ENCODE measurements around the gene SHROOM3. TPM values are rescaled to one million over a fixed set of nuclear protein-coding genes. Genes with fewer than 3 reads are reported as not detected.

The SHROOM3 gene
- total and polyA plus RNA-seq, 12 donors = 1.1 to 16.2 (median 8.8) TPM

GRCh38 chr4:76750716-76751115 is 315.7 kb downstream of the SHROOM3 start:
- H3K36me3 ChIP-seq (replicated peaks in 1 of 2) = no peaks in the 10 kb centered on the region
- TF ChIP-seq CTCF (IDR thresholded peaks at IDR 0.05) (no peak), POLR2A (IDR thresholded peaks at IDR 0.05) (no peak)
- no peak for DNase-seq
- H3K9me3 ChIP-seq (replicated peaks in 1 of 3) = no peaks in the 10 kb centered on the region
- H3K27me3 ChIP-seq = no peaks in the 10 kb centered on the region
- intact Hi-C loops (cut with DNase I) = loop anchor here (5.0 to 10.0 kb wide), 2 partner anchors 236 to 238 kb away; no protein-coding TSS in a partner anchor
- no peak overlapping the region for H3K27ac ChIP-seq
- WGBS, 4 donors = 88 to 94% (median 91%) methylated on average over 3 of the region's 3 CpGs
- peaks cover 0 to 9% of the 10 kb centered on the region in 2 donors for H3K4me1 ChIP-seq (replicated peaks in 1 of 2)
- H3K4me3 ChIP-seq = no peak overlapping the region

GRCh38 chr4:76751612-76752343 is 316.7 kb downstream of the SHROOM3 start:
- Histone ChIP-seq H3K9me3 (replicated peaks in 1 of 3) (no peaks in the 10 kb centered on the region), H3K27me3 (no peaks in the 10 kb centered on the region), H3K4me3 (no peak overlapping the region), H3K27ac (no peak overlapping the region), H3K36me3 (replicated peaks in 1 of 2) (no peaks in the 10 kb centered on the region), H3K4me1 (replicated peaks in 1 of 2) (peaks cover 0 to 9% of the 10 kb centered on the region in 2 donors)
- WGBS, 4 donors = 89 to 96% (median 95%) methylated on average over 3 of the region's 3 CpGs
- intact Hi-C loops (cut with DNase I) = loop anchor here (5.0 to 10.0 kb wide), 2 partner anchors 237 to 239 kb away; no protein-coding TSS in a partner anchor
- DNase-seq = no peak
- TF ChIP-seq CTCF (IDR thresholded peaks at IDR 0.05) (no peak), POLR2A (IDR thresholded peaks at IDR 0.05) (no peak)

GRCh38 chr4:76752861-76753501 is 318.0 kb downstream of the SHROOM3 start:
- peak overlapping the region in 1 of 5 donors; percentile 38 for H3K27ac ChIP-seq
- H3K36me3 ChIP-seq (replicated peaks in 1 of 2) = no peaks in the 10 kb centered on the region
- H3K4me1 ChIP-seq (replicated peaks in 1 of 2) = peaks cover 0 to 15% of the 10 kb centered on the region in 2 donors
- H3K4me3 ChIP-seq = no peak overlapping the region
- H3K27me3 ChIP-seq = no peaks in the 10 kb centered on the region
- intact Hi-C loops (cut with DNase I) = loop anchor here (5.0 to 10.0 kb wide), 2 partner anchors 238 to 241 kb away; no protein-coding TSS in a partner anchor
- TF ChIP-seq CTCF (IDR thresholded peaks at IDR 0.05) = no peak
- TF ChIP-seq POLR2A (IDR thresholded peaks at IDR 0.05) = no peak
- H3K9me3 ChIP-seq (replicated peaks in 1 of 3) = no peaks in the 10 kb centered on the region
- WGBS, 4 donors = 38 to 59% (median 57%) methylated on average over 3 of the region's 3 CpGs
- peak in 6 of 7 donors; percentile 33 to 71 (median 54) for DNase-seq

GRCh38 chr4:76753814-76754213 is 318.8 kb downstream of the SHROOM3 start:
- TF ChIP-seq POLR2A (IDR thresholded peaks at IDR 0.05) (no peak), CTCF (IDR thresholded peaks at IDR 0.05) (no peak)
- Histone ChIP-seq H3K27me3 (no peaks in the 10 kb centered on the region), H3K27ac (peak overlapping the region in 2 of 5 donors; percentile 27 to 35), H3K9me3 (replicated peaks in 1 of 3) (no peaks in the 10 kb centered on the region), H3K4me1 (replicated peaks in 1 of 2) (peaks cover 0 to 24% of the 10 kb centered on the region in 2 donors), H3K36me3 (replicated peaks in 1 of 2) (no peaks in the 10 kb centered on the region), H3K4me3 (no peak overlapping the region)
- intact Hi-C loops (cut with DNase I) = loop anchor here (5.0 to 10.0 kb wide), 2 partner anchors 239 to 242 kb away; no protein-coding TSS in a partner anchor
- DNase-seq = no peak
- WGBS, 4 donors = 46 to 55% (median 49%) methylated on average over 3 of the region's 3 CpGs

Measured in adrenal gland (tissue), 12 donors.